WERI-Rb-1 (cell line): ENCODE results near the gene CAMK2N2.

Experiments
- DNase-seq: peaks from one replicate; pipeline ENCODE4 v3.0.0-alpha.2; 2020
- H3K27ac ChIP-seq: fragments of 250-450 bp; sonication (Bioruptor Pico); 2 replicates; pipeline ENCODE4 v1.5.1; 2020; ENCODE audit warnings: mild to moderate bottlenecking, moderate library complexity
- H3K27me3 ChIP-seq: fragments of 250-450 bp; sonication (Bioruptor Pico); 2 replicates; pipeline ENCODE4 v1.5.1; 2021; ENCODE audit warnings: mild to moderate bottlenecking, low read depth, moderate library complexity; ENCODE audit not compliant: insufficient read depth, severe bottlenecking
- H3K36me3 ChIP-seq: fragments of 250-450 bp; sonication (Bioruptor Pico); 2 replicates; pipeline ENCODE4 v1.5.1; 2020; ENCODE audit warnings: mild to moderate bottlenecking, moderate library complexity
- H3K4me3 ChIP-seq: 2 replicates; pipeline ENCODE4 v1.5.1; 2011; ENCODE audit warnings: low read depth, mild to moderate bottlenecking, control low read depth, low read length
- H3K9me3 ChIP-seq: fragments of 250-450 bp; sonication (Bioruptor Pico); 2 replicates; pipeline ENCODE4 v1.5.1; 2021; ENCODE audit warnings: mild to moderate bottlenecking, moderate library complexity; ENCODE audit not compliant: severe bottlenecking
- TF ChIP-seq, protein P1 (sequence below): IDR thresholded peaks from 2 replicates; pipeline ENCODE4 v1.5.1; 2011; ENCODE audit warnings: low read depth, mild to moderate bottlenecking, control low read depth, inconsistent platforms, low read length

The CAMK2N2 gene

DNA sequence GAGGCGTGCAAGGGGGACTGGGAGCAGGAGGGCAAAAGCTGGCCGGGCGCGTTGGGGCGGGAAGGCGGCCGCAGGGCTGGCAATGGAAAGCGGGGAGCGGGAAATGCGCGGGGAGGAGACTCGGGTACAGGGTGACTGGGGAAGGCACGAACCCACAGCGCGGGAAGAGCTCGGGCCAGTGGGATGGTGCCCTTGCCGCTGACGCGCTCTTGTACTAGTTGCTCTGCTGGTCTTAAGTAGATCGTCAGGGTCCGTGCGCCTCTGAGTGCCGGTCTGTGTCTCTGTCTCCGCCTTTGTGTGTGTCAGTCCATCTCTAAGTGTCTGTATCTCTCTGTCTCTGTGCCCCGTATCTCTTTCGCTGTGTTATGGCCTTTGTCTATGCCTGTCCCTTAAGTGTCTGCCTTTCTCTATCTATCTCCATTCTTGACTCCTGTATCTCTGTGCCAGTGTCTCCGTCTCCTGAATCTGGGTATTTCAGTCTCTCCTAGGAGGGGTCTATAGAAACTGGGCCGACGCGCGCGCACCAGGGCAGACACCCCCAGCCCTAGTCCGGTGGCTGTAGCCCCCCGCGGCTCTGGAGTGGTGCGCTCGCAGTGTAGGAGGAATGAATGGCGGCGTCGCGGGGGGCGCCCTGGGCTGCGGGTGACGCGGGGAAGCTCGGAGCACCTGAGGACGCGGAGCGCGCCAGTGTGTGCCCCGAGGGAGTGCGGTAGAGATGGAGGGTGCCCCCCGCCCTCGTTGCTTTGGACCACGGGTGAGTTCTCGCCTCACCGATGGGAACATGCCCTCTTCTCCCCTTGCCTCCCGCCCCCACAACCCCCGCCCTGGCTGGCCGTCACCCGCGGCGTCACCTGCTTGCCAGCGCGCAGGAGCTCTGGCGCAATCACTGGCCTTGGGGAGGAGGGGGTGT is 756 bp upstream of the CAMK2N2 start:
- Histone ChIP-seq H3K27ac (peak overlapping the region; percentile 58), H3K4me3 (peak overlapping the region; percentile 49), H3K36me3 (no peaks in the 10 kb centered on the region), H3K9me3 (peaks cover under 1% of the 10 kb centered on the region), H3K27me3 (peaks cover 30% of the 10 kb centered on the region)
- TF ChIP-seq, protein P1, sequence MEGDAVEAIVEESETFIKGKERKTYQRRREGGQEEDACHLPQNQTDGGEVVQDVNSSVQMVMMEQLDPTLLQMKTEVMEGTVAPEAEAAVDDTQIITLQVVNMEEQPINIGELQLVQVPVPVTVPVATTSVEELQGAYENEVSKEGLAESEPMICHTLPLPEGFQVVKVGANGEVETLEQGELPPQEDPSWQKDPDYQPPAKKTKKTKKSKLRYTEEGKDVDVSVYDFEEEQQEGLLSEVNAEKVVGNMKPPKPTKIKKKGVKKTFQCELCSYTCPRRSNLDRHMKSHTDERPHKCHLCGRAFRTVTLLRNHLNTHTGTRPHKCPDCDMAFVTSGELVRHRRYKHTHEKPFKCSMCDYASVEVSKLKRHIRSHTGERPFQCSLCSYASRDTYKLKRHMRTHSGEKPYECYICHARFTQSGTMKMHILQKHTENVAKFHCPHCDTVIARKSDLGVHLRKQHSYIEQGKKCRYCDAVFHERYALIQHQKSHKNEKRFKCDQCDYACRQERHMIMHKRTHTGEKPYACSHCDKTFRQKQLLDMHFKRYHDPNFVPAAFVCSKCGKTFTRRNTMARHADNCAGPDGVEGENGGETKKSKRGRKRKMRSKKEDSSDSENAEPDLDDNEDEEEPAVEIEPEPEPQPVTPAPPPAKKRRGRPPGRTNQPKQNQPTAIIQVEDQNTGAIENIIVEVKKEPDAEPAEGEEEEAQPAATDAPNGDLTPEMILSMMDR: no peak
- peak; percentile 53 for DNase-seq

DNA sequence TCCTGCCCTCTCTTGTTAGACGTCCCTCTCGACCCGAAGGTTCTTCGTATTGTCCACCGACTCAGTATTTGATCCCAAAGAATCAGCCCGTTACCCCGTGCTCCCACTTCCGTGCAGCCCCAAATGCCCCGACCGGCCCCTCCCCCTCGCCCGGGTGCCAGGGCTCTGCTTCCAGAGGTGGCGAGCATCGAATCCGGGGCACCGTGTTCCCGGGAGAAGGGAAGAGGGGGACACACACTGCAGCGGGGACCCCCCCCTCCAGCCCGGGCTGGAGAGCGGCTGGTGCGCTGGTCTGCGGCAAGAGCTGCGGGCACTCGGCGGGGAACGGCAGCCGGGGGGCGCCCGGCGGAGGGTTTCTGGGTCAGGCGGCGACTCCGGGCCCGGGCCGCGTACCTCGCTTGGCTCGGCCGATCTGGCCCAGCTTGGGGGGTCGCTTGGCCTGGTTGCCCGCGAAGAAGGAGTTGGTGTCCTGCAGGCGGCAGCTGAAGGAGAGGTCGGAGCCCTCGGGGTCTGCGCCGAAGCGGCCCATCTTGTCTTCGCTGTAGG is 556 bp downstream of the CAMK2N2 start:
- 0 out of 2 replicates have a peak overlapping the region, but pooled peaks have one; percentile 43 for H3K27ac ChIP-seq
- no peak for DNase-seq
- H3K4me3 ChIP-seq: peak overlapping the region; percentile 75
- TF ChIP-seq, protein P1: no peak
- H3K36me3 ChIP-seq: no peaks in the 10 kb centered on the region
- H3K9me3 ChIP-seq: no peaks in the 10 kb centered on the region
- peaks cover 30% of the 10 kb centered on the region for H3K27me3 ChIP-seq

DNA sequence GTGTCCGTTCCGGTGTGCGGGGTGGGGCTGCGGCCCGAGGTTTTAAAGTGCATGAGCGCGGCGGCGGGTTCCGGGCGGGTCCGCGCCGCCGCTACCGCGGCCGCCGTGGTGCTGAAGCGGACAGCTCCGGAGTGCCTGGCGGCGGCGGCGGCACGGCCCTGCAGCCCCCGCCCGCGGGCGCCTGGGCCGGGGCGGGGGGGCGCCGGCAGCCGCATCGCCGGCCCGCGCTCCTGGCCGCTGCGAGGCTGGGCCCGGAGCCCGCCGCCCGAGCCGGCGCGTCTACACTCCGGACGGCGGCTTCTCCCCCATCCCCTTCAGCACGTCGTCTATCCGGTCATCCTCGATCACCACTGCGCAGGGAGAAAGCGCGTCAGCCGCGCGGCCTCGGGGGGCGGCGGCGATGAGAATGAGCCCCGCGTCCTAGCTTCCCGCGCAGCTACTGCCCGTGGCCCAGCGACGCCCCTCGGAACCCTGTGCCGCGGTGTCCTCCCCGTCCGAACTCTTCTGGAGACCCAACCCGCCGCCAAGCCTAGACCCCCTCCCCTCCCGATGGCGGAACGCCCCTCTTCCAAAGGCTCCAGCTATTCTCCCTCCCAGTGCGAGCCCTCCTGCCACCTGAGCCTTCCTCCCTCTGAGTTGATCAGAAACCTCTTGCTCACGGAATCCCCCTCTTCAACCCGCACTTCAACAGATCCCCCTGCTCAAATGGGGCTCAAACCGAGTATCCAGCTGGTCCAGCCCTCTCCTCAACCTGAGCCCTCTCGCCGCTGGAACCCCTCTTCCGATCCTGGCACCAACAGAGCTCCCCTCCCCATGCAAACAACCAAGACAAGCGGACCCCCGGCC is 1.3 kb downstream of the CAMK2N2 start:
- no peak for DNase-seq
- peaks cover 30% of the 10 kb centered on the region for H3K27me3 ChIP-seq
- no peaks in the 10 kb centered on the region for H3K36me3 ChIP-seq
- H3K27ac ChIP-seq: no peak overlapping the region
- TF ChIP-seq, protein P1: no peak
- H3K9me3 ChIP-seq: no peaks in the 10 kb centered on the region
- peak overlapping the region; percentile 75 for H3K4me3 ChIP-seq

DNA sequence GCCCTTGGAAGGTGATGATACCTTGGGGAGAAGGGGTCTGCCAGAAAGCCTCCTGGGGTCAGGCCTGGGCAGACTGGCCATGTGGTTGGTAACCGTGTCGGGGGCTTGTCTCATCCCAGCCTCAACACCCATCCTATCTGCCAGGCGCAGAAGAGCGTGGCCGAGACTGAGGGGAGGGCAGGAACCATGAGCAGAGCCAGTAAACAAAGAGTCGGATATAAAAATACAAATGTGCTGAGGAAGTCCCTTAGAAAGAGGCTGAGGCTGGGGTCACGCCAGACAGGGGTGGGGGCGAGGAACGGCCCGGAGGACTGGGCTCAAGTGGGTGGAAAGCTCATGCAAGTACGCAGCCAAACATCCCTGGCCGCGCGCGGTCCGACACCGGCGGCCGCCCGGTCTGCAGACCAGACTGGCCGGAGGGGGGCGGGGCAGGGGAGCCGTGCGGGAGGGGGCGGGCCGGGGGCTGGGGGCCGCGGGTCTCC is 1.9 kb downstream of the CAMK2N2 start:
- DNase-seq: no peak
- Histone ChIP-seq H3K36me3 (no peaks in the 10 kb centered on the region), H3K27me3 (peaks cover 30% of the 10 kb centered on the region), H3K9me3 (no peaks in the 10 kb centered on the region), H3K4me3 (no peak overlapping the region), H3K27ac (no peak overlapping the region)
- TF ChIP-seq, protein P1: no peak

DNA sequence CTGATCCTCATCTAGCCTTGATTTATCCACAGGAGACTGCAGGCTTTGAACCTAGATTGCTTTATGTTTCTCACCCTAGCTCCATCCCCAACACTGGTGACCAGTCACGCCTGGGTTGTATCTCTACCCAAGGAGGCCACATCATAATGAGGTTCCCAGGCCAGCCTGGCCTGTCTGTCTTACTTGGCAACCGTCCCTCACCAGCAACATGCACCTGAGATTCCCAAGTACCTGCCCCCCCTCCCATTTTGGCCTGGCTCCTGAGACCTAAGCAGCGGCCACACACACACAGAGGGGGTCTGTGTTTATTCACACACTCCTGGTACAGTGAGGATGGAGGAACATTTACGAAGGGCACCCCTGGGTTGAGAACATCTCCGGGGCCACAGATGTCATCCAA is 2.4 kb downstream of the CAMK2N2 start:
- H3K27ac ChIP-seq: no peak overlapping the region
- no peaks in the 10 kb centered on the region for H3K36me3 ChIP-seq
- no peak overlapping the region for H3K4me3 ChIP-seq
- peaks cover 30% of the 10 kb centered on the region for H3K27me3 ChIP-seq
- no peak for DNase-seq
- no peaks in the 10 kb centered on the region for H3K9me3 ChIP-seq
- TF ChIP-seq, protein P1: no peak
